Mesenchymal stem cell (in vitro differentiated cells and primary cell): Measurements from ENCODE around the gene RNF167.
"Not testable (repeated sequence)": the region's sequence is repeated elsewhere in the genome, so short reads cannot be mapped to it uniquely, and the experiment has no call there.

Source experiments
- DNase-seq: peaks from one replicate; pipeline ENCODE4 v3.0.0-alpha.2; 2013
- H2AFZ ChIP-seq: one replicate; pipeline ENCODE4 v1.6.1; 2013; ENCODE audit warnings: low read depth, mild to moderate bottlenecking, control low read depth, inconsistent platforms, low read length, moderate library complexity
- H2AK5ac ChIP-seq: 2 replicates; pipeline ENCODE4 v1.6.1; 2013; ENCODE audit warnings: low read length, moderate library complexity, mild to moderate bottlenecking, inconsistent platforms; ENCODE audit not compliant: severe bottlenecking
- H2BK120ac ChIP-seq: one replicate; pipeline ENCODE4 v1.6.1; 2013; ENCODE audit warnings: low read depth, mild to moderate bottlenecking, inconsistent platforms, low read length, moderate library complexity
- H2BK12ac ChIP-seq, 2 experiments: one replicate each; pipeline ENCODE4 v1.6.1; 2013; ENCODE audit warnings: inconsistent platforms in 2 of 2, low read length in 2 of 2, mild to moderate bottlenecking in 2 of 2, moderate library complexity in 2 of 2, control low read depth in 1 of 2
- H2BK15ac ChIP-seq: one replicate; pipeline ENCODE4 v1.6.1; 2013; ENCODE audit warnings: mild to moderate bottlenecking, low read depth, inconsistent platforms; ENCODE audit not compliant: poor library complexity, severe bottlenecking
- H2BK5ac ChIP-seq: 2 replicates; pipeline ENCODE4 v1.6.1; 2013; ENCODE audit warnings: low read depth, mild to moderate bottlenecking, low read length, control low read depth, inconsistent platforms; ENCODE audit not compliant: poor library complexity, severe bottlenecking
- H3K14ac ChIP-seq, 2 experiments: one replicate each; pipeline ENCODE4 v1.6.1; 2013; ENCODE audit warnings: inconsistent platforms in 2 of 2, low read length in 2 of 2, control low read depth in 1 of 2, mild to moderate bottlenecking in 1 of 2, moderate library complexity in 1 of 2
- H3K18ac ChIP-seq, 2 experiments: one replicate each; pipeline ENCODE4 v1.6.1; 2013; ENCODE audit warnings: inconsistent platforms in 2 of 2, low read length in 2 of 2, control low read depth in 1 of 2, low read depth in 1 of 2, mild to moderate bottlenecking in 1 of 2
- H3K23ac ChIP-seq, 2 experiments: one replicate each; pipeline ENCODE4 v1.6.1; 2013; ENCODE audit warnings: inconsistent platforms in 2 of 2, low read length in 2 of 2, mild to moderate bottlenecking in 2 of 2, moderate library complexity in 2 of 2, control low read depth in 1 of 2
- H3K27ac ChIP-seq: 2 replicates; pipeline ENCODE4 v1.5.1; 2013; ENCODE audit warnings: mild to moderate bottlenecking, moderate library complexity, low read length, control low read depth, inconsistent platforms; ENCODE audit not compliant: poor library complexity, severe bottlenecking
- H3K27me3 ChIP-seq, 2 experiments: 2 replicates each; pipeline versions ENCODE4 v1.6.1 to v1.7.0; 2013; ENCODE audit warnings: low read length in 2 of 2, mild to moderate bottlenecking in 2 of 2, moderate library complexity in 2 of 2, control low read depth in 1 of 2, inconsistent platforms in 1 of 2; ENCODE audit not compliant: control insufficient read depth in 1 of 2, insufficient read depth in 1 of 2
- H3K36me3 ChIP-seq, 2 experiments: 2 replicates each; pipeline versions ENCODE4 v1.6.1 to v1.7.0; 2013; ENCODE audit warnings: low read length in 2 of 2, control low read depth in 1 of 2, inconsistent platforms in 1 of 2, low read depth in 1 of 2, mild to moderate bottlenecking in 1 of 2; ENCODE audit not compliant: insufficient read depth in 2 of 2, control insufficient read depth in 1 of 2
- H3K4ac ChIP-seq, 2 experiments: one replicate each; pipeline ENCODE4 v1.6.1; 2013; ENCODE audit warnings: inconsistent platforms in 2 of 2, low read length in 2 of 2, mild to moderate bottlenecking in 2 of 2, moderate library complexity in 2 of 2, control low read depth in 1 of 2, low read depth in 1 of 2
- H3K4me1 ChIP-seq: 2 replicates; pipeline ENCODE4 v1.6.1; 2013; ENCODE audit warnings: low read depth, low read length, control low read depth; ENCODE audit not compliant: control insufficient read depth, insufficient read depth
- H3K4me2 ChIP-seq: 2 replicates; pipeline ENCODE4 v1.6.1; 2013; ENCODE audit warnings: low read length, mild to moderate bottlenecking, inconsistent platforms; ENCODE audit not compliant: poor library complexity, severe bottlenecking
- H3K4me3 ChIP-seq, 2 experiments: 2 replicates each; pipeline versions ENCODE4 v1.5.1 to v1.7.0; 2013; ENCODE audit warnings: low read length in 2 of 2, mild to moderate bottlenecking in 2 of 2, control low read depth in 1 of 2, low read depth in 1 of 2; ENCODE audit not compliant: insufficient read depth in 1 of 2
- H3K79me1 ChIP-seq: replicated peaks from 2 replicates; pipeline ENCODE4 v1.6.1; 2013; ENCODE audit warnings: mild to moderate bottlenecking, control low read depth, low read length, inconsistent platforms; ENCODE audit not compliant: poor library complexity, severe bottlenecking
- H3K9ac ChIP-seq: 2 replicates; pipeline ENCODE4 v1.7.0; 2013; ENCODE audit warnings: mild to moderate bottlenecking, low read length, moderate library complexity
- H3K9me3 ChIP-seq: 2 replicates; pipeline ENCODE4 v1.7.0; 2013; ENCODE audit warnings: mild to moderate bottlenecking, low read length; ENCODE audit not compliant: control insufficient read depth
- H4K8ac ChIP-seq: one replicate; pipeline ENCODE4 v1.6.1; 2013; ENCODE audit warnings: inconsistent platforms, mild to moderate bottlenecking, low read length, moderate library complexity
- H4K91ac ChIP-seq: one replicate; pipeline ENCODE4 v1.6.1; 2013; ENCODE audit warnings: mild to moderate bottlenecking, low read length, inconsistent platforms
- WGBS: methylation state at CpG from one replicate; pipeline ENCODE4 v1.1.7; 2013; ENCODE audit warnings: mixed read lengths; 5-methylcytosine and 5-hydroxymethylcytosine counted together

RNF167 gene

GRCh38 chr17:4926577-4927335, 13.3 kb upstream of the RNF167 start:
- WGBS, result 92% methylated on average over 24 of the region's 24 CpGs
- not testable (repeated sequence) for H3K79me1 ChIP-seq, H4K8ac ChIP-seq, H2BK15ac ChIP-seq, H2AK5ac ChIP-seq, H3K4me2 ChIP-seq, H3K18ac ChIP-seq, H3K9ac ChIP-seq, H3K4ac ChIP-seq, DNase-seq, H3K4me3 ChIP-seq, H3K4me1 ChIP-seq, H3K14ac ChIP-seq, H2BK5ac ChIP-seq, H4K91ac ChIP-seq, H3K27me3 ChIP-seq, H2AFZ ChIP-seq, H2BK120ac ChIP-seq, H2BK12ac ChIP-seq, H3K23ac ChIP-seq, H3K27ac ChIP-seq, H3K9me3 ChIP-seq
- H3K36me3 ChIP-seq, result peaks cover 5 to 11% of the 10 kb centered on the region in 2 experiments

GRCh38 chr17:4928881-4929280, 11.2 kb upstream of the RNF167 start:
- Histone ChIP-seq H3K14ac (no peak overlapping the region), H3K23ac (no peak overlapping the region), H3K79me1 (peaks cover 6% of the 10 kb centered on the region), H3K27ac (no peak overlapping the region), H3K4me2 (no peak overlapping the region), H3K4ac (no peak overlapping the region), H2AK5ac (no peak overlapping the region), H4K8ac (no peak overlapping the region), H3K9me3 (no peaks in the 10 kb centered on the region), H2BK12ac (no peak overlapping the region), H3K36me3 (peaks cover 11 to 18% of the 10 kb centered on the region in 2 experiments), H3K18ac (no peak overlapping the region), H2BK15ac (no peak overlapping the region), H4K91ac (no peak overlapping the region), H3K27me3 (no peaks in the 10 kb centered on the region), H3K4me1 (peaks cover 4% of the 10 kb centered on the region), H2AFZ (no peak overlapping the region), H2BK120ac (no peak overlapping the region), H2BK5ac (no peak overlapping the region), H3K4me3 (no peak overlapping the region), H3K9ac (no peak overlapping the region)
- DNase-seq, result no peak
- WGBS, result 97% methylated on average over 18 of the region's 18 CpGs

- Histone ChIP-seq H3K14ac (no peak within 1 kb of the TSS), H3K4ac (peak within 1 kb of the TSS in 1 of 2 experiments; percentile 53), H3K18ac (no peak within 1 kb of the TSS), H3K9ac (no peak within 1 kb of the TSS), H3K9me3 (no peaks in the 10 kb centered on the region), H3K4me2 (no peak within 1 kb of the TSS), H3K36me3 (peaks cover 28 to 36% of the 10 kb centered on the region in 2 experiments), H4K91ac (peak within 1 kb of the TSS; percentile 18), H3K4me3 (no peak within 1 kb of the TSS), H3K4me1 (peaks cover 11% of the 10 kb centered on the region), H2BK5ac (no peak within 1 kb of the TSS), H2BK12ac (no peak within 1 kb of the TSS), H3K27me3 (no peaks in the 10 kb centered on the region), H2AFZ (no peak within 1 kb of the TSS), H3K23ac (no peak within 1 kb of the TSS), H2AK5ac (no peak within 1 kb of the TSS), H2BK120ac (no peak within 1 kb of the TSS), H4K8ac (no peak within 1 kb of the TSS), H3K79me1 (peaks cover 13% of the 10 kb centered on the region), H2BK15ac (no peak within 1 kb of the TSS), H3K27ac (no peak within 1 kb of the TSS)
- DNase-seq, result no peak
- WGBS, result 99% methylated on average over 14 of the region's 14 CpGs
Measured at GRCh38 chr17:4931963-4932362, 8.1 kb upstream of the RNF167 start, which contains the start of gene GP1BA. Gene GP1BA, plus strand, starts transcription at chr17:4932277. Its CDS starts 328 bp downstream, at chr17:4932605.

GRCh38 chr17:4932756-4933155, 7.3 kb upstream of the RNF167 start:
- H2AFZ ChIP-seq, result no peak overlapping the region
- no peak for DNase-seq
- H3K27me3 ChIP-seq, result no peaks in the 10 kb centered on the region
- no peaks in the 10 kb centered on the region for H3K9me3 ChIP-seq
- peaks cover 19% of the 10 kb centered on the region for H3K79me1 ChIP-seq
- H3K27ac ChIP-seq, result no peak overlapping the region
- no peak overlapping the region for H2AK5ac ChIP-seq
- no peak overlapping the region for H3K4me3 ChIP-seq
- H2BK15ac ChIP-seq, result no peak overlapping the region
- H2BK5ac ChIP-seq, result no peak overlapping the region
- peaks cover 36 to 44% of the 10 kb centered on the region in 2 experiments for H3K36me3 ChIP-seq
- H3K23ac ChIP-seq, result no peak overlapping the region
- no peak overlapping the region for H3K9ac ChIP-seq
- no peak overlapping the region for H4K8ac ChIP-seq
- no peak overlapping the region for H3K4me2 ChIP-seq
- H3K18ac ChIP-seq, result no peak overlapping the region
- H3K14ac ChIP-seq, result no peak overlapping the region
- no peak overlapping the region for H2BK12ac ChIP-seq
- H3K4ac ChIP-seq, result peak overlapping the region in 1 of 2 experiments; percentile 53
- peaks cover 11% of the 10 kb centered on the region for H3K4me1 ChIP-seq
- H4K91ac ChIP-seq, result peak overlapping the region; percentile 18
- WGBS, result 94% methylated on average over 12 of the region's 12 CpGs
- no peak overlapping the region for H2BK120ac ChIP-seq
